Fibroblast of skin of right biceps (primary cell): ENCODE data around the gene PRAC2.
A peak's percentile ranks its signal among the peaks of the same experiment; 100 is the strongest.

ENCODE experiments used
- DNase-seq: peaks from one replicate; pipeline ENCODE4 v3.0.0-alpha.2; 2013

PRAC2 gene

DNA sequence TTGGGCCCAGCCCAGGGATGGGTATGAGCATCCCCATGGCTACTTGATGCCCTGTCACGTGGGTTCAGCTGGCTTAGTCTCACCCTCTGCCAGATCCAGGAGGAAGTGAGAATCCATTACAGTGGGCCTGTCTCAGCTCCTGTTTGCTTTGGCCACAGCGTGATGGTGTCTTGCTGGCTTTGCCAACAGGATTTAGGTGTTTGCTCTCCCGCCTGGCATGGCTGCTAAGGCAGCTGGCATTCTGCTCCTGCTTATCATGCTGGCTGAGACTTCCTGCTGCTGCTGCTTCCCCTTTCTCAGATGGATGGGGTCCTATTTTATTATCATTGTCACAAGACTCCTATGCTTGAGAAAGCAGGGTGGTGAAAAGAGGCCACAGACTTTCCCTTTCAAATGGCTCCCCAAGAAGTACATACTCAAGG, 33.9 kb downstream of the PRAC2 start:
- no peak for DNase-seq

DNA sequence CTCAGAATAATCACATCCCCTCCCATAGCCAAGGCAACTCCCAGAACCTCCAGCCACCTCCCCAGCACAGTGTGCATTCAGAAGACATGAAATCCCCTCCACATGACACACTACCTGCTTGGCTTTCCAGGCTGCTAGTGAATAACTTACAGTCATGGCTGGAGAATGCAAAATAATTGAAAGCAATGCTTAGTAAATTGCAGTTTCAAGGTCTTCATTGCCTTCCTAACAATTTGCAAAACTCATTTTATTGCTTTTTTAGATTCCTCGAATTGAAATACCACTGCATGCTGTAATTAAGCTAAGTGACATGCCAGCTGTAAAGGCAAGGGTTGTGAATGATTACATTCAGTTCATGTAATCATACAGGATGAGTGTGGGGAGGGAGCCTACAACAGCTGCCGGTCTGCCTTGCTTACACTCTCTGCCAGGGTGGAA, 34.6 kb downstream of the PRAC2 start:
- peak; percentile 16 for DNase-seq

DNA sequence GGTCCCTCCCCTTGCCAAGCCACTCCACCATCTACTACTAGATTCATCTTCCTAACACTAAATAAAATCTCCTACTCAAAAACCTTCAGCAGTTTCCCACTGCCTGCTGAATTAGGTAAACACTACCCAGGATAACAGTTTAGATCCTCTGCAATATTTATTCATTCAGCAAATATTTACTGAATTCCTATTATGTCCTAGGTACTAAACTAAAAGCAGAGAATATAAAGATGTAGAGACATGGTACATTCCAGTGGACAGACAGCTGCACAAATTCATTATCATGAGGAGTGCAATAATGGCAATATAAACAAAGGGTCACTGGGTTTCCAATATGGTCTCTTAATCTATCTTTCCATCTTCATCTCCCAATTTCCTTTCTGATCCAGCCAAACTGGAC, 36.3 kb downstream of the PRAC2 start:
- no peak for DNase-seq

DNA sequence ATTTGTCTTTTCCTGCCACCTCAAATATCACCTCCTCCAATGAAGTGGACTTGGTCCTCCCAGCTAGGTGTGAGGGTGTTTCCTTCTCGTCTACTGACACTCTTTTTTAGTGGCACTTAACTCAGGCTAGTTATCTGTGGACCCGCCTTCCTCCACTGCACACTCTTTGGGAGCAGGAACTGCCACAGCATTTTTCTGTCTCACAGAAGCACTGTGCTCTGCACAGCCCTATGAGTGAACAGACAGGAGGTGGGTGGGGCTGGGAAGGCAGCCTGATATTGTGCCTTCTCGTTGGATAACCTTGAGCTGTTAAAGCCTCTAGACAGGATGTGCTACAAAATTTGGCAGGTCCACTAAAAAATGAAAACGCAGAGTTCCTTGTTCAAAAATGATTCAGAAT, 37.4 kb downstream of the PRAC2 start:
- no peak for DNase-seq

DNA sequence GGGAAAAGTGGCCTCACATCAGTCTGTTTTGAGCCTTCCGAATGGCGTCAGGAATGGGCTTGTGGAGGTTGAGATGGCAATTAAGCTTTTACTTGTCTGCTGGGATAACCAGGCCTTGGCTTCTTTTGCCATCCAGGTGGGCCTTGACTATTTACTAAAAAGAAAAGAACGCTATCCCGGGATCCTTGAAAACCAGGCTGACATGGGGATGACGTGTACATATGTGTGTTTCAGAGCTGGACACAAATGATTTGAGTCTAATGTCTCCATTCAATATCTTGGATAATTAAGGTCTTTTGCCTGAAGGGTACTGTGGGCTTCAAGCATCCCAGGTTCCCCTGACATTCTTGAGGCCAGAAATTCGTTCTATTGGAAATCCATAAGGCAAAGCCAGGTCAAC, 38.1 kb downstream of the PRAC2 start:
- DNase-seq = no peak

DNA sequence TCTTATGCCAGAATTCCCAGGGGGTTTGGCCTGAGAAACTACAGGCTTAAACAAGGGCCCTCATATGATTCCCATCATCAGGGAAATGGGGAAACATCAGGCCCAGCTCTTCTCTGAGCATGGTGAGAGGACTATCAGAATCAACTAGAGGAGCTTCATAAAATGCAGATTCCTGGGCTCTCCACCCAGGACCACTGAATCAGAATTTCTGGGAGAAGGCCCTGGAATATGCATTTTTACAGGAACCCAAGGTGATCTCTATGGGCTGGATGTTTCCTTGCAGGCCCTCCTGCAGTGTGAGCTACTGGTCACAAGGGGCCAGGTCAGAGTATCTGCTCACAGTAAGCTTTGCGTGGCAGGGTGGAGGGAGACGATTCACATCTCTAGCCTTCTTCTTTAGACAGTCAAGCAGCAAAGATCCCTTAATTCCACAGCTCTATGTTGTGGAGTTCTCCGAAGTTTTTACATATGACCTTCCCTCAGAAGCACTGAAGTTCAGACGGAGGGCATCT, 44.3 kb downstream of the PRAC2 start:
- no peak for DNase-seq

DNA sequence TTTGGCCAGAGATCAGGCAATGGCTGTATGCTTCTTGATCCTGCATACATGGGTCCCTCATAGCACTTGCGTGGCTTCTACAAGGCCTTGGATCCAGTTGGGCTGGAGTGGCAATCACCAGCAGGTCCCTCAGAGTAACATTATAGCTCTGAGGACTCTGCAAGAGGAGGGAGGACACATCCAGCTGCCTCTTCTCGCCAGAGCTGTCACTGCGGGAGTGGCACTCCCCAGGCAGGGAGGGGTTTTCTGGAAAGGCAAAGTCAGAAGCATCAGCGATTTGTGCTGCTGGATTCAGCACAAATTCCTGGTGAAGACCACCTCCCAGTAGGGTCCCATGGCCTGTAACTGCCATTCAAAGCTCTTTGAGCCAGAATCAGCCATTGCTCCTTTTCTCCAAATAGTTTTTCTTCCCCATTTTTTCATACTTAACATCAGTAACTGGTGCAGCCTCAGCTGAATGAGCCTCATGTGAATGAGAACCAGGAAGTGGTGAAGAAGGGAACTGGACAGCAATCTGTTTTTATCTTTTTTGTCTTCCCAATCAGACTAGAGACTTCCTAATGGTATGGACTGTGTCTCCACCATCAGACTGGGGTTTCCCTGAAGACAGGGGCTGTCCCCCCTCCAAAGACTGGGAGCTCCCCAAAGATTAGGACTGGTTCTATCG, 46.2 kb downstream of the PRAC2 start:
- DNase-seq = no peak

DNA sequence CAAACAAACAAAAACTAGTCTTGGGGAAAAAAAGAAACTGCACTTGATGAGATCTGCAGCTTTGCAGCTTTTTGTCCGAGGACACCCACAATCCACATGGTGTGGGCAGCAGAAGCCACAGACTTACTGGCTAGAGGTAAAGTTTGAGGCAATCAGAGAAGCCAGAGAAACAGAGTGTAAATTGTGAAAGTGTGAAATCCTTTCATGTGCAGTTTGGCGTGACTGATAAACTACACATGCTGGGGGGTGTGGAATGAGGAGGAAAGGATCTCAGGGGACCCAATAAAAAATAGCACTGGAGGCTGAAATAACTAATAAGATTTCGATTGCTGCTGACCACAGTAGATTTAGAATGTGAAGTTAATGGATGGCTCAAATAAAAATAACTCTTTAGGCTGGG, 48.0 kb downstream of the PRAC2 start:
- DNase-seq = no peak

DNA sequence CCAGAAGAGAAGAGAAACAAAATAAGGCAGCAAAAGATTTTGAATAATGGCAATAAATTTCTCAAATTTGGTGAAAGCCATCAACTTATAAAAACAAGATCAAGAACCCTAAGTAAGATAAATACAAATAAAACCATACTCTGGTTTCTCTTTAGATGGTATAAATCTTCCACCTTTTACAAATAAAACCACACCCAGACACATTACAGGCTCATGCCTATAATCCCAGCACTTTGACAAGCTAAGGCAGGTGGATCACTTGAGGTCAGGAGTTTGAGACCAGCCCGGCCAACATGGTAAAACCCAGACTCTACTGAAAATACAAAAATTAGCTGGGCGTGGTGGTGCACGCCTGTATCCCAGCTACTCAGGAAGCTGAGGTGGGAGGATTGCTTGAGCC, 50.3 kb downstream of the PRAC2 start:
- DNase-seq = no peak
